B cell (primary cell): ENCODE measurements around the gene GAR1. TPM values are rescaled to one million over a fixed set of nuclear protein-coding genes. Genes with fewer than 3 reads are reported as not detected.
A peak's percentile ranks its signal among the peaks of the same experiment; 100 is the strongest.

Source experiments
- ATAC-seq: fragments of 200-7000 bp; cut with Tn5 transposase; one replicate; pipeline ENCODE4 v1.10.0; 2021; ENCODE audit warnings: low read depth, mild to moderate bottlenecking, moderate number of reproducible peaks, moderate library complexity
- CTCF ChIA-PET: fragments of 350-600 bp; sonication (Branson Sonifier 250); formaldehyde crosslinking; loops from one replicate; lab custom pipeline; 2021; ENCODE audit warnings: antibody characterized with exemption, inconsistent platforms; lab: Charles Lee
- POLR2A ChIA-PET: fragments of 350-600 bp; sonication (Branson Sonifier 250); formaldehyde crosslinking; loops from one replicate; lab custom pipeline; 2021; ENCODE audit warnings: antibody characterized with exemption; lab: Charles Lee
- DNase-seq: peaks from one replicate; pipeline ENCODE4 v3.0.0; 2013
- H2AFZ ChIP-seq: 2 replicates; pipeline ENCODE4 v1.6.1; 2012; ENCODE audit warnings: mild to moderate bottlenecking, low read depth, low read length; ENCODE audit not compliant: insufficient read depth, poor library complexity, severe bottlenecking
- H3K27ac ChIP-seq, 2 donors: 1 replicate in 1 of 2; 2 replicates in 1 of 2; pipeline ENCODE4 v1.5.1; 2012 to 2013; ENCODE audit warnings: low read length in 2 of 2, mild to moderate bottlenecking in 2 of 2, moderate library complexity in 1 of 2
- H3K27me3 ChIP-seq, 4 experiments: fragments of 200-600 bp in 1 of 4; sonication (generic) in 1 of 4; replicated peaks in 1 of 4; 1 replicate in 2 of 4; 2 replicates in 2 of 4; pipeline versions ENCODE4 v1.6.1 to v1.7.0; 2013 to 2016; ENCODE audit warnings: low read length in 3 of 4, mild to moderate bottlenecking in 2 of 4, mixed read lengths in 1 of 4, moderate library complexity in 1 of 4; ENCODE audit not compliant: insufficient read depth in 4 of 4, control insufficient read depth in 3 of 4; ENCODE audit errors: control extremely low read depth in 1 of 4
- H3K36me3 ChIP-seq, 2 experiments: replicated peaks in 1 of 2; 1 replicate in 1 of 2; 2 replicates in 1 of 2; pipeline versions ENCODE4 v1.6.1 to v1.7.1; 2013; ENCODE audit warnings: low read length in 1 of 2; ENCODE audit not compliant: insufficient read depth in 2 of 2, control insufficient read depth in 1 of 2; ENCODE audit errors: control extremely low read depth in 1 of 2, extremely low read depth in 1 of 2
- H3K4me1 ChIP-seq, 2 donors: fragments of 200-600 bp in 1 of 2; sonication (generic) in 1 of 2; 1 replicate in 1 of 2; 2 replicates in 1 of 2; pipeline versions ENCODE4 v1.5.1 to v1.6.1; 2013 to 2017; ENCODE audit warnings: low read length in 2 of 2; ENCODE audit not compliant: control insufficient read depth in 2 of 2, insufficient read depth in 2 of 2
- H3K4me2 ChIP-seq: replicated peaks from 2 replicates; pipeline ENCODE3; 2012; ENCODE audit warnings: mild to moderate bottlenecking, low read depth, low read length; ENCODE audit not compliant: poor library complexity, severe bottlenecking
- H3K4me3 ChIP-seq, 5 experiments: fragments of 200-600 bp in 1 of 5; sonication (generic) in 1 of 5; 1 replicate in 3 of 5; 2 replicates in 2 of 5; pipeline versions ENCODE4 v1.5.1 to v1.7.0; 2011 to 2016; ENCODE audit warnings: low read length in 4 of 5, mild to moderate bottlenecking in 4 of 5, low read depth in 2 of 5, control low read depth in 1 of 5, moderate library complexity in 1 of 5; ENCODE audit not compliant: insufficient read depth in 1 of 5; ENCODE audit errors: control extremely low read depth in 1 of 5, extremely low read depth in 1 of 5
- H3K79me2 ChIP-seq: fragments of 200-600 bp; sonication (generic); one replicate; pipeline ENCODE4 v1.6.0; 2016; ENCODE audit warnings: low read length; ENCODE audit not compliant: control insufficient read depth, insufficient read depth
- H3K9ac ChIP-seq: fragments of 200-600 bp; sonication (generic); 2 replicates; pipeline ENCODE4 v1.6.1; 2017; ENCODE audit warnings: mild to moderate bottlenecking, low read length, moderate library complexity
- H3K9me3 ChIP-seq, 3 donors: one replicate each; pipeline versions ENCODE4 v1.6.1 to v1.7.1; 2013; ENCODE audit warnings: low read length in 2 of 3; ENCODE audit not compliant: control insufficient read depth in 2 of 3, insufficient read depth in 1 of 3; ENCODE audit errors: control extremely low read depth in 1 of 3
- H4K20me1 ChIP-seq: 2 replicates; pipeline ENCODE4 v1.6.0; 2012; ENCODE audit warnings: mild to moderate bottlenecking, low read length; ENCODE audit not compliant: insufficient read depth, control insufficient read depth, poor library complexity, severe bottlenecking
- H3K27ac Mint-ChIP-seq: one replicate; pipeline ENCODE4 v1.8.0; 2021; ENCODE audit warnings: mixed read lengths
- H3K27me3 Mint-ChIP-seq: one replicate; pipeline ENCODE4 v1.8.0; 2021; ENCODE audit warnings: mixed read lengths
- H3K4me1 Mint-ChIP-seq: one replicate; pipeline ENCODE4 v1.8.0; 2021; ENCODE audit warnings: mixed read lengths
- H3K4me3 Mint-ChIP-seq: one replicate; pipeline ENCODE4 v1.8.0; 2021; ENCODE audit warnings: mixed read lengths
- H3K9me3 Mint-ChIP-seq: one replicate; pipeline ENCODE4 v1.8.0; 2022; ENCODE audit warnings: mixed read lengths; ENCODE audit not compliant: insufficient read depth
- CTCF ChIP-seq: fragments of 200-600 bp; IDR thresholded peaks from one replicate; pipeline ENCODE4 v1.8.0; 2022; ENCODE audit warnings: antibody characterized with exemption, mild to moderate bottlenecking
- EZH2 ChIP-seq: IDR thresholded peaks from 2 replicates; pipeline ENCODE4 v1.6.1; 2012; ENCODE audit warnings: borderline replicate concordance, low read depth, mild to moderate bottlenecking, moderate library complexity, low read length; ENCODE audit not compliant: insufficient read depth, poor library complexity, severe bottlenecking
- WGBS: methylation state at CpG from one replicate; pipeline ENCODE4 v1.1.5; 2013; ENCODE audit warnings: missing lambda C conversion rate; ENCODE audit not compliant: insufficient coverage; 5-methylcytosine and 5-hydroxymethylcytosine counted together
- intact Hi-C: fragments of 100-400 bp; cut with micrococcal nuclease; formaldehyde crosslinking; loops from one replicate; pipeline ENCODE4 v1.10.0; 2022
- polyA plus RNA-seq: library from polyadenylated mRNA; depleted of rRNA; stranded (reverse); fragments of >200 nt; gene quantifications from 2 replicates; pipeline ENCODE4 v1.2.3, GENCODE V29; 2012
- total RNA-seq, 2 donors: library from RNA; stranded (reverse); fragments of 120-200 nt in 1 of 2; gene quantifications; 1 replicate in 1 of 2; 2 replicates in 1 of 2; pipeline versions ENCODE4 v1.2.3 to v1.2.4, GENCODE V29; 2013 to 2022

The GAR1 gene
- total and polyA plus RNA-seq, 2 donors (not counting 1 experiment from before 2014, with no cell fraction given) = 4.5 to 10.0 TPM

- H3K27me3 ChIP-seq = no peaks in the 10 kb centered on the region
- H4K20me1 ChIP-seq = no peaks in the 10 kb centered on the region
- ATAC-seq (no peak), DNase-seq (no peak)
- no peak overlapping the region for H3K4me3 Mint-ChIP-seq
- peaks cover 0 to 44% of the 10 kb centered on the region in 2 experiments for H3K36me3 ChIP-seq
- H3K4me1 Mint-ChIP-seq = peaks cover 15% of the 10 kb centered on the region
- H3K27ac ChIP-seq = no peak overlapping the region
- H3K79me2 ChIP-seq = peaks cover 22% of the 10 kb centered on the region
- H2AFZ ChIP-seq = no peak overlapping the region
- no peak for TF ChIP-seq CTCF
- TF ChIP-seq EZH2 = no peak
- H3K4me1 ChIP-seq = peaks cover 5 to 9% of the 10 kb centered on the region in 2 donors
- WGBS = no CpG with 5 or more reads among the region's 2 CpGs
- no peaks in the 10 kb centered on the region for H3K9me3 Mint-ChIP-seq
- POLR2A ChIA-PET = no interaction called here
- CTCF ChIA-PET = no interaction called here
- H3K9ac ChIP-seq = no peak overlapping the region
- H3K4me2 ChIP-seq = no peak overlapping the region
- H3K27me3 Mint-ChIP-seq = no peaks in the 10 kb centered on the region
- H3K9me3 ChIP-seq = no peaks in the 10 kb centered on the region
- no peak overlapping the region for H3K27ac Mint-ChIP-seq
- no peak overlapping the region for H3K4me3 ChIP-seq
- intact Hi-C loops = no loop called here
These were observed 5.6 kb downstream of the GAR1 start for GRCh38 chr4:109821185-109821584.

GRCh38 chr4:109826719-109827118, 11.2 kb downstream of the GAR1 start:
- Mint-ChIP-seq H3K4me3 (no peak overlapping the region), H3K27ac (no peak overlapping the region), H3K27me3 (no peaks in the 10 kb centered on the region), H3K9me3 (no peaks in the 10 kb centered on the region), H3K4me1 (no peaks in the 10 kb centered on the region)
- no peak overlapping the region for H3K4me3 ChIP-seq
- no peaks in the 10 kb centered on the region for H4K20me1 ChIP-seq
- intact Hi-C loops = loop anchor here (1.0 kb wide), 2 partner anchors 11 to 123 kb away; partner anchors contain the start of genes CASP6 and GAR1
- H3K4me2 ChIP-seq = no peak overlapping the region
- peaks cover 0 to 29% of the 10 kb centered on the region in 2 experiments for H3K36me3 ChIP-seq
- peak; percentile 24 for ATAC-seq
- TF ChIP-seq EZH2 = no peak
- TF ChIP-seq CTCF = peak; percentile 76
- H2AFZ ChIP-seq = no peak overlapping the region
- H3K4me1 ChIP-seq = no peaks in the 10 kb centered on the region
- no peaks in the 10 kb centered on the region for H3K79me2 ChIP-seq
- ChIA-PET CTCF (interaction anchor here (0.7 to 4.8 kb wide), 8 partner anchors 11 to 1254 kb away, joined by 3 to 28 read pairs (median 4); partner anchors contain the start of genes GAR1 and SEC24B), POLR2A (no interaction called here)
- H3K9ac ChIP-seq = no peak overlapping the region
- peak; percentile 30 for DNase-seq
- H3K9me3 ChIP-seq = no peaks in the 10 kb centered on the region
- no peak overlapping the region for H3K27ac ChIP-seq
- no peaks in the 10 kb centered on the region for H3K27me3 ChIP-seq
